ENCODE results near the gene OGDH. TPM values are rescaled to one million over a fixed set of nuclear protein-coding genes. Genes with fewer than 3 reads are reported as not detected.

OGDH gene
- total RNA-seq, 4 donors from 2014 or later, result 74.0 to 160 (median 143) TPM

GRCh38 chr7:44707558-44708230 lies 101.3 kb downstream of the OGDH start:
- intact Hi-C loops (cut with DNase I; ENCODE audit: low total_unique reads) (no loop called here), in situ Hi-C loops (cut with MboI; ENCODE audit: low pct_ligation_motif_present in 1 of 4, low pct_unique_long_range_greater_than_20kb in 1 of 4, low sequenced_read_pairs in 3 of 4) (no loop called here)
- Histone ChIP-seq H3K4me1 (no peaks in the 10 kb centered on the region), H3K36me3 (peaks cover 0 to 34% (median 17%) of the 10 kb centered on the region in 4 donors), H3K4me3 (no peak overlapping the region), H3K9me3 (no peaks in the 10 kb centered on the region), H3K27ac (no peak overlapping the region), H3K27me3 (no peaks in the 10 kb centered on the region)
- TF ChIP-seq POLR2A (IDR thresholded peaks at IDR 0.05) (no peak), CTCF (IDR thresholded peaks at IDR 0.05) (no peak), POLR2AphosphoS5 (IDR thresholded peaks at IDR 0.05) (no peak), EP300 (IDR thresholded peaks at IDR 0.05; ENCODE audit: low read depth) (no peak)
- 92 to 100% methylated on average over 3 to 15 of the region's 21 CpGs for WGBS, 2 donors (ENCODE audit: low coverage in 1 of 2)
- no peak for DNase-seq

GRCh38 chr7:44709011-44709915 lies 102.8 kb downstream of the OGDH start:
- Histone ChIP-seq H3K4me1 (no peaks in the 10 kb centered on the region), H3K27me3 (no peaks in the 10 kb centered on the region), H3K36me3 (peaks cover 0 to 34% (median 14%) of the 10 kb centered on the region in 4 donors), H3K4me3 (no peak overlapping the region), H3K9me3 (no peaks in the 10 kb centered on the region), H3K27ac (no peak overlapping the region)
- in situ Hi-C loops (cut with MboI; ENCODE audit: low pct_ligation_motif_present in 1 of 4, low pct_unique_long_range_greater_than_20kb in 1 of 4, low sequenced_read_pairs in 3 of 4), result no loop called here
- 80 to 82% methylated on average over 6 to 18 of the region's 19 CpGs for WGBS, 2 donors (ENCODE audit: low coverage in 1 of 2)
- intact Hi-C loops (cut with DNase I; ENCODE audit: low total_unique reads), result no loop called here
- no peak for TF ChIP-seq CTCF (IDR thresholded peaks at IDR 0.05)
- no peak for TF ChIP-seq EP300 (IDR thresholded peaks at IDR 0.05; ENCODE audit: low read depth)
- no peak for TF ChIP-seq POLR2A (IDR thresholded peaks at IDR 0.05)
- no peak for TF ChIP-seq POLR2AphosphoS5 (IDR thresholded peaks at IDR 0.05)
- no peak for DNase-seq

GRCh38 chr7:44709945-44710596 lies 103.6 kb downstream of the OGDH start:
- 88 to 94% methylated on average over 3 to 10 of the region's 10 CpGs for WGBS, 2 donors (ENCODE audit: low coverage in 1 of 2)
- in situ Hi-C loops (cut with MboI; ENCODE audit: low pct_ligation_motif_present in 1 of 4, low pct_unique_long_range_greater_than_20kb in 1 of 4, low sequenced_read_pairs in 3 of 4) (no loop called here), intact Hi-C loops (cut with DNase I; ENCODE audit: low total_unique reads) (no loop called here)
- H3K27ac ChIP-seq, result no peak overlapping the region
- no peak for DNase-seq
- TF ChIP-seq CTCF (IDR thresholded peaks at IDR 0.05) (no peak), POLR2AphosphoS5 (IDR thresholded peaks at IDR 0.05) (no peak), EP300 (IDR thresholded peaks at IDR 0.05; ENCODE audit: low read depth) (no peak)
- peaks cover 0 to 34% (median 14%) of the 10 kb centered on the region in 4 donors for H3K36me3 ChIP-seq
- no peak overlapping the region for H3K4me3 ChIP-seq
- no peaks in the 10 kb centered on the region for H3K9me3 ChIP-seq
- H3K4me1 ChIP-seq, result no peaks in the 10 kb centered on the region
- H3K27me3 ChIP-seq, result no peaks in the 10 kb centered on the region

- H3K36me3 ChIP-seq, result peaks cover 0 to 32% (median 8%) of the 10 kb centered on the region in 4 donors
- 71% methylated on average over 5 of the region's 5 CpGs; no CpG with 5 or more reads in 1 of the 2 donors for WGBS, 2 donors (ENCODE audit: low coverage in 1 of 2)
- TF ChIP-seq POLR2A (IDR thresholded peaks at IDR 0.05), result no peak
- no peak for TF ChIP-seq EP300 (IDR thresholded peaks at IDR 0.05; ENCODE audit: low read depth)
- no peak for TF ChIP-seq POLR2AphosphoS5 (IDR thresholded peaks at IDR 0.05)
- TF ChIP-seq CTCF (IDR thresholded peaks at IDR 0.05), result no peak
- intact Hi-C loops (cut with DNase I; ENCODE audit: low total_unique reads), result no loop called here
- H3K4me1 ChIP-seq, result no peaks in the 10 kb centered on the region
- H3K4me3 ChIP-seq, result no peak overlapping the region
- H3K27me3 ChIP-seq, result no peaks in the 10 kb centered on the region
- H3K9me3 ChIP-seq, result no peaks in the 10 kb centered on the region
- in situ Hi-C loops (cut with MboI; ENCODE audit: low pct_ligation_motif_present in 1 of 4, low pct_unique_long_range_greater_than_20kb in 1 of 4, low sequenced_read_pairs in 3 of 4), result no loop called here
- no peak for DNase-seq
- no peak overlapping the region for H3K27ac ChIP-seq
These were observed 105.1 kb downstream of the OGDH start for GRCh38 chr7:44711528-44711927.

Measured in transverse colon (tissue), 4 donors.